Body of pancreas (tissue), 4 donors: ENCODE results near the gene NDC1.

Source experiments
- CTCF ChIP-seq, 7 experiments: fragments of 450-650 bp in 4 of 7; fragments of 200-600 bp in 3 of 7; sonication (generic) in 3 of 7; IDR thresholded peaks; one replicate each; pipeline ENCODE4 v1.5.1; 2016 to 2019; ENCODE audit warnings: antibody characterized with exemption in 7 of 7
- POLR2A ChIP-seq, 3 donors: fragments of 450-650 bp; IDR thresholded peaks; one replicate each; pipeline ENCODE4 v1.6.1; 2016; ENCODE audit warnings: antibody characterized with exemption in 3 of 3, mild to moderate bottlenecking in 2 of 3

- TF ChIP-seq CTCF (IDR thresholded peaks at IDR 0.05), result no peak
- no peak for TF ChIP-seq POLR2A (IDR thresholded peaks at IDR 0.05)
Measured at GRCh38 chr1:53752281-53752680, 85.8 kb downstream of the NDC1 start.
